ENCODE measurements around the gene DOCK10.

DNA sequence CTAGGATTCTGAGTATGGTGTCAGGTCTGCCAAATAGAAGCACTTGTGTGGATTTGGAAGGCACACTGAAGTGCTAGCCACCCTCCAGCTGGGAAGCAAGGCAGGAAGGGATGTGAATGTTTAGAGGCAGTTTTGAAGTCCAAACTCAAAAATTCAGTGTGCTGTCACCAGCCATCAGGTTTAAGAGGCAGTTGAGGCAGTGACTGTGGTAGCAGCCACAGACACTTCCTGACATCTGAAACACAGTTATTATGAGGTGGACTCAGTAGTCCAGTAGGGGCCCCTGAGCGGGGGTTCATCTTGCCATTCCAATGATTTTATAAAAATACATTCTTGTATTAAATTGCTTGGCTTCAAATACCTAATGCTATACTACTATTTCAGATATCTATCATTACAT lies 13.4 kb upstream of the DOCK10 start:
- TF ChIP-seq, protein P1, sequence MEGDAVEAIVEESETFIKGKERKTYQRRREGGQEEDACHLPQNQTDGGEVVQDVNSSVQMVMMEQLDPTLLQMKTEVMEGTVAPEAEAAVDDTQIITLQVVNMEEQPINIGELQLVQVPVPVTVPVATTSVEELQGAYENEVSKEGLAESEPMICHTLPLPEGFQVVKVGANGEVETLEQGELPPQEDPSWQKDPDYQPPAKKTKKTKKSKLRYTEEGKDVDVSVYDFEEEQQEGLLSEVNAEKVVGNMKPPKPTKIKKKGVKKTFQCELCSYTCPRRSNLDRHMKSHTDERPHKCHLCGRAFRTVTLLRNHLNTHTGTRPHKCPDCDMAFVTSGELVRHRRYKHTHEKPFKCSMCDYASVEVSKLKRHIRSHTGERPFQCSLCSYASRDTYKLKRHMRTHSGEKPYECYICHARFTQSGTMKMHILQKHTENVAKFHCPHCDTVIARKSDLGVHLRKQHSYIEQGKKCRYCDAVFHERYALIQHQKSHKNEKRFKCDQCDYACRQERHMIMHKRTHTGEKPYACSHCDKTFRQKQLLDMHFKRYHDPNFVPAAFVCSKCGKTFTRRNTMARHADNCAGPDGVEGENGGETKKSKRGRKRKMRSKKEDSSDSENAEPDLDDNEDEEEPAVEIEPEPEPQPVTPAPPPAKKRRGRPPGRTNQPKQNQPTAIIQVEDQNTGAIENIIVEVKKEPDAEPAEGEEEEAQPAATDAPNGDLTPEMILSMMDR (IDR thresholded peaks at IDR 0.05), result no peak
- TF ChIP-seq POLR2A (IDR thresholded peaks at IDR 0.05), result no peak
- no peak for TF ChIP-seq POLR2AphosphoS5 (IDR thresholded peaks at IDR 0.05)

Measured in sigmoid colon (tissue), 4 donors.